SU-DHL-6 (cell line): ENCODE measurements around the gene AJM1.

Experiments used
- CTCF ChIP-seq: fragments of 200-600 bp; sonication (generic); IDR thresholded peaks from one replicate; pipeline ENCODE4 v1.5.1; 2017; ENCODE audit warnings: antibody characterized with exemption, mild to moderate bottlenecking, low read length, moderate library complexity; ENCODE audit not compliant: insufficient read depth, poor library complexity, severe bottlenecking
- EZH2phosphoT487 ChIP-seq: fragments of 200-600 bp; sonication (generic), shearing (Covaris generic); conservative IDR thresholded peaks from 2 replicates; pipeline ENCODE4 v1.6.1; 2018; ENCODE audit warnings: mild to moderate bottlenecking, antibody characterized with exemption, low read length, moderate library complexity, mixed read lengths

GRCh38 chr9:136868644-136869043, 26.4 kb downstream of the AJM1 start:
- TF ChIP-seq CTCF (no peak), EZH2phosphoT487 (no peak)
